Measurements from ENCODE around the gene SKP1.
A peak's percentile ranks its signal among the peaks of the same experiment; 100 is the strongest.
"Not testable (repeated sequence)": the region's sequence is repeated elsewhere in the genome, so short reads cannot be mapped to it uniquely, and the experiment has no call there.

SKP1 gene

DNA sequence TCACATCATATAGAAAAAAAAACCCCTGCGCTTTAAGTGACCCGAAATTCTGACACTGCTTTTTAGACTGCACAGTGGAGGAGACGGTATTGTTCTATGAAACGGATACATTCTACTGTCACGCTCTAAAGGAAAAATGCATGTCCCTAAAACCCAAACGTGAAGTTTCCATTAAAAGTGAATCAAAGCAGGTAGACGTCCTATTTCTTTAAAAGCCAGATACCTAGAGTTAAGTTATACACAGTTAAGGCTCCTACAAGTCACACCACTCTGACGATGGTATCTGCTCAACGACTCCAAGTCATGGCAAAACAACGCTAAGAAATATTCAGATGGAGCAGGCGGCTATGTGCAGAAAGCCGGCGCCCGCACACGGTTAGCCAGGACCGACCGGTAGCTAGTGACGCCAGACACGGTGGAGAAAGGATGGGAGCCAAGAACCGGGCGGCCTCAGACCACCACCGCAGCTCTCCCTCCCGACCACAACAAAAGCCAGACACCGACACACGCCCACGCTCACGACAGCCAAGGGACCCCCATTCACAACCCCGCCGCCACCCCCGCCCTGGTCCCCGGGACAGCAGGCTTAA is 734 bp downstream of the SKP1 start:
- DNase-seq = peak in 1 of 2 donors; percentile 46

DNA sequence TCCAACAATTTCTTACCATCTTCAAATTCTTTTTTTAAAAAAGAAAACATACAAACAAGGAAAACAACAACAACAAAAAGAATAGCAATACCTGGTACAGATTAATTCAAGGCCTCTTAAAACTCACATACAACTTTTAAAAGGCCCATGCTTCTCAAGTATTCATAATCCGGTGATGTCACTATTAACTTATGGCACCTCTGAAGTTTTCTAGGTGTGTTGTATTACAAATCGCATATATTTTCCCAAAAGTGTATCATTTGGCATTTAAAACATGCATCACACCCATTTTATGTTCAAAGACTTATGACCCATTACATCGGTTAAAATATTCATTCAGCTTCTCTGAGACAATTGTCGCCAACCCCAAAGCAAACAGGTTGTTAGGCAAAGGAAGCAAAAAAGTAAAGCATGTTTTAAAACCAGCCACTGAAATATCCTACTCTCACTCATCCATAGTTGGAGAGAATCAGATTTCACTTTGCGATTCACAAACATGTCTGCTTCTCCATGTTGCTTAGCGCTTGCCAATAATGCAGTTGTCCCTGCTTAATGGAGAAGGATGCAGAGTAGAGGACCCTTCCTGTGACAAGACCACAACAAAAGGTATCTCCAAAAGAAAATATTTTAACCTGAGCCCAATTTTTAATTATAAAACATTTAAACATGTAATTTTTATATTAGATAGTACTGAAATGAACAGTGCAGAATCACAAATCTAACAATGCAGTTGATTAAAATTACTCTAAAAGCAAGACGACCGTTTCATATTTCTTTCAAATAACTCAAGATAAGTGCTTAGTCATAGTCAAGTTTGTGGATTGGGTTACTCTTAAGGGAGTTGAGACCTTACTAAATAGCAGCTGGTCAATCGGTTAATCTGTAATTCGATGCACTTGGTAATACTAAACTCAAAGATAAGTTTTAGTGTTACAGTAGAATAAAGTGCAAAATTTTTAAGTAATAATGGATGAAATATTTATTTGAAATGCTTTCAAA is 1.6 kb downstream of the SKP1 start:
- DNase-seq = no peak

DNA sequence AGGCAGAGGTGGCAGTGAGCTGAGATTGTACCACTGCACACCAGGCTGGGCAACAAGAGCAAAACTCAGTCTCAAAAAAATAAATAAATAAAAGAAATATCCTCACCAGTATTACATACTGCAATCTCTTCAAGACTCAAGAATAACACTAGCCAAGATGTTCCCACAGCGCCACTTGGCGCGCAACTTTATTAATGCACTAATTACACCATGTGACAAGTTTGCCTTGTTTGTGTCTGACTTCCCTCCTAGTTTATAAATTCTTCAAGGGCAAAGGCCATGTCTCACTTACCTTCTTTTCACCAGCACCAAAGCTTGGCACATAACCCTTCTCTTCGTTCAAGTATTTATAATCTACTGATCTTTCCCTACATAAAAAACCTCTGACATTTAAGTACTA is 4.8 kb downstream of the SKP1 start:
- no peak for DNase-seq

DNA sequence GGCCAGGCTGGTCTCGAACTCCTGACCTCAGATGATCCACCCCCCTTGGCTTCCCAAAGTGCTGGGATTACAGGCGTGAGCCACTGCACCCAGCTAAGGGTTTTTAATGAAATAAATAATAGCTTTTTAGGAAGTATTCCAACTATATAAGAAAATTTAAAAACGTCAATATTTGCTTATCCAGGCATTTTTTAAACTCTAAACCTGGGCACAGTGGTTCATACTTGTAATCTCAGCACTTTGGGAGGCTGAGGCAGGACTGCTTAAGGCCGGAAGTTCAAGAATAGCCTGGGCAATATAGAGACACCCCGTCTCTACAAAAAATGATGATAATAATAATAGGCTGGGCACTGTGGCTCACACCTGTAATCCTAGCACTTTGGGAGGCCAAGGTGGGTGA is 14.2 kb downstream of the SKP1 start:
- no peak for DNase-seq

DNA sequence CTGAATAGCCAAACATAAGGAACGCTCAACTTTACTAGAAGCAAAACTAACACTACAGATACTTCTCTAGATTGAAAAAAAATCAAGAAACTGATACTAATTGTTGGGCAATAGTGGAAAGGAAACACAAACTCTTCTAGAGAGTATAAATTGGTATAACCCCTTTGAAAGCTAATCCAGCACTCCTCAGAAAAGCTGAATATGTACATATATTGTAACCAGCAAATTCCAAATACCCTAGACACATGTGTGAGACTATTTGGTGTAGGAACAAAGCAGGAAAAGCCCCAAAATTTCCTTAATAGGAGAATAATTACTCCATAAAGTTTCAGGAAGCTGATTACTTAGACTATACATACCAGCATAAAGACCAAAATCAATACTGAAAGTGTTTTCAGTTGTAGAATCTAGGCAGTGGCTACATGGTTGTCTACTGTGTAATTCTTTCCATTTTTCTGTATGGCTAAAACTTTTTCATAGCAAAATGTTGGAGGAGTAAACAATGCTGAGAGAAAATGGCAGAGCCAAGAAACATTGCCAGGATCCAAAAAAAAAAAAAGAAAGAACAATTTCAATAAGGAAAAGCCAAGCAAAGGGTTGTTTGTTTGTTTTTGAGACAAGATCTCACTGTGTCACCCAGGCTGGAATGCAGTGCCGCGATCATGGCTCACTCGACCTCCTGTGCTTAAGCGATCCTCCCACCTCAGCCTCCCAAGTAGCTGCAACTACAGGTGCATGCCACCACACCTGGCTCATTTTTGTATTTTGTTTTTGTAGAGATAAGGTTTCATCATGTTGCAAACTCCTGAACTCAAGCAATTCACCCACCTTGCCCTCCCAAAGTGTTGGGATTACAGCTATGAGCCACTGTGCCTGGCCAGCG is 15.0 kb downstream of the SKP1 start:
- DNase-seq = no peak

DNA sequence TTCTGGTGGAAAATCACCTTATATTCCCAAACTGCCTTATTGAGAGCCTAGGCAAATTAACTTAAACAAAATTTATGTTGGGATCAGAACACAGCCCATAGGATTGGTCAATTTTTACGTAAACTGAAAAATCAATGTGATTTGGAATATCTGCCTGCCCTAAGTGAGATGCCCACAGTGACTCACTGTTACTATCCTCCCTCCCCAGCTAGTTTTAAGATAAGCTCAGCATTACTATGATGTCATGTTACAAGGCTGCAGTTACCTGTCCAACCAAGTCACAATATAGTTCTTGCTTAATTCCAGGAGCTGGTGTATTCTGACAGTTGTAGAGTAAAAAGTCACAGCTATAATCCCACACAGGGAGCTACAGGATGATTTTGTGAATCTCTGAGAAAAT is 23.1 kb downstream of the SKP1 start:
- DNase-seq = no peak

DNA sequence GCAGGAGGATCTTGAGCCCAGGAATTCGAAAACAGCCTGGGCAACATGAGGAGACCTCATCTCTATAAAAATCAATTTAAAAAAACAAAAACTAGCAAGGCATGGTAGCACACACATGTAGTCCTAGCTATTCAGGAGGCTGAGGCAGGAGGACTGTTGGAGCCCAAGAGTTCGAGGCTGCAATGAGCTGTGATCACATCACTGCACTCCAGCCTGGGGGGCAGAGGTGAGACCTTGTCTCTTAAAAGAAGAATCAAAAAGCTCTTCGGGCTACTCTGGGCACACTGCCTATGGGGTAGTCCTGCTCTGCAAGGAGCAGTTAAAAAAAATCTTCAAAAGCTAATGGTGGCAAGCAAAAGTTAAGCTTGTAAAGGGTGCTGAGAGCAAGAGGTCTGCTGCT is 23.5 kb downstream of the SKP1 start:
- DNase-seq = no peak

DNA sequence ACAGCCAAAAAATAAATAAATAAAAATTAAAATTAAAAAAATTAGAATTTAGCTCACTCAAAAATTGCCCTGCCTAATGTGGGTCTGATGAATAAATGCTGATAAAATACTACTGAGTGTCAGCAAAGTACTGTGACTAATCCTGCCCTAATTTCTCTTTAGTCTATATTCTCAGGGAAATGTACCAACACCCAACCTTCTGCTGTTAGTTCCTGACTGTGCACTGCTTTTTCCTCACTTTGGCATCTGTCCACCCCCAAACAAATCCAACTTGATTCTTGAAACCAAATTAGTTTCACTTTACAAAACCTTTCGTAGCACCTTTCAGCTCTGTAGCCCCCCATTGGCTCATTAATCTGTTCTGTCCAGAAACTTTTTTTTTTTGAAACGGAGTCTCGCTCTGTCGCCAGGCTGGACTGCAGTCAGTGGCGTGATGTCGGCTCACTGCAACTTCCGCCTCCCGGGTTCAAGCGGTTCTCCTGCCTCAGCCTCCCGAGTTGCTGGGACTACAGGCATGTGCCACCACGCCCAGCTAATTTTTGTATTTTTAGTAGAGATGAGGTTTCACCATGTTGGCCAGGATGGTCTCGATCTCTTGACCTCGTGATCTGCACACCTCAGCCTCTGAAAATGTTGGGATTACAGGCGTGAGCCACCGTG is 24.4 kb downstream of the SKP1 start:
- not testable (repeated sequence) for DNase-seq

DNA sequence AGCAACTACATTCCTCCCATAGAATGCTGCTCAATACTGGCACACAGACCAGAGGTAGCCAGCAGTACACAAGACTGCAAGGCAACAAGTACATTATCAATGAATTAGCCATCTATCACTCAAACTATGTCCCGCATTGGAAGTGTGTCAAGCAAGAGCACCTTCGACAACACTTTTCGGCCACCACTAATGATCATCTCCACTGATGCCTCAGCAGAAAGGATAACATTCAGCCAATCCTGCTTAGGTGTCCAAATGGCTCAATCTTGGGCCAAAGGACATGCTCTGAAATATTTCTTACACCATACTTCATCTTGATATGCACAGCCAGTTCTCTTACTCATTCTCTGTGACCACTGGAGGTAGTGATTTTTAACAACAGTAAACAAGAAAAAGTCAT is 25.0 kb downstream of the SKP1 start:
- DNase-seq = no peak

DNA sequence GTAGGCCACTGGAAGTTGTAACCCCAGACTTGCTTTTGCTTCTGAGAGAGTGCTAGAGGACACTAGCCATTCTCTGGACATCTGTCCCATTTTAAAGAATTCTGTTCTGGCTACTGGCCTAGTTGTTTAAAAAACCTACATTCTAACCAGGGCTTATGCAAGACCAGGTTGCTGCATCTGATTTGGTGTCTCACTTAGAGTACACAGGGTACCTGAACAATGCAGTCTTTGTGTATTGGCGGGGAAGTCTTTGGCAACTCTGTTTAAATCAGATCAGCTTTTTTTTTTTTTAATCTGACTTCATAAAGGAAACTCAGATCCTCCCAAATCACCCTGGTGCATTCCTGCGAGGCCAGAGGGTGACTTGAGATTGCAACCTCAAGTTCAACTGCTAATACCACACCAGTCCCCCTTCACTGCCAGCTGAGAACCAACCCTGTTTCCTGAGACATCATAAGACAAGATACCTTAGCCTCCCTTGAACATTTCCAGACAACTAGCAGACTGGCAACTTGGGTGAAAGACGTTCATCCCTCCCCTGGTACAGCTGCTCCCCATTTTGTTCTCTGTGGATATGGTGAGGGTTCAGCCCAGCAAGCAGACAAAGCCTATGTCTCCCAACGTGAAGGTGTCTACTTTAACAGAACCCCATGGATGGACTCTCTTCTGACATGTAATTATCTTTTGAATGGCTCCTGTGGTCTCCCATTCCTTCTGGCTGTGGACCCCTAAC is 27.0 kb downstream of the SKP1 start:
- no peak for DNase-seq

DNA sequence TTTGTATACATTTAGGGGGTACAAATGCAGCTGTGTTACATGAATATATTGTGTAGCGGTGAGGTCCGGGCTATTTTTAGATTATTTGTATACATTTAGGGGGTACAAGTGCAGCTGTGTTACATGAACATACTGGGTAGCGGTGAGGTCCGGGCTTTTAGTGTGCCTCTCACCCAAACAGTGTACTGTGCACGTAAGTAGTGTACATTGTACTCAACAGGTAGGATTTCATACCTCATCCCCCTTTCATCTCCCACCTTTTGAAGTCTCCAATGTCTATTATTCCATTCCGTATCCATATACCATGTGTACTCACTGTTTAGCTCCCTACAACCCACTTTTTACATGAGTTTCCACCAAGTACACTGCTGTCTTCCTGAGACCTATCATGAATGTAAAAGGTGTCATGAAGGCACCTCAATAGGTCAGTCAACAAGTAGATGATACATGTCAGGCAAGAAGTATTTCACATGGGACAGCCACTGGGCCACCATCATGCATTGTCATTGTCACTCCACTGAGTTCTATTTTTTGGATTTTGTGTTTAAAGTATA is 27.7 kb downstream of the SKP1 start:
- no peak for DNase-seq

DNA sequence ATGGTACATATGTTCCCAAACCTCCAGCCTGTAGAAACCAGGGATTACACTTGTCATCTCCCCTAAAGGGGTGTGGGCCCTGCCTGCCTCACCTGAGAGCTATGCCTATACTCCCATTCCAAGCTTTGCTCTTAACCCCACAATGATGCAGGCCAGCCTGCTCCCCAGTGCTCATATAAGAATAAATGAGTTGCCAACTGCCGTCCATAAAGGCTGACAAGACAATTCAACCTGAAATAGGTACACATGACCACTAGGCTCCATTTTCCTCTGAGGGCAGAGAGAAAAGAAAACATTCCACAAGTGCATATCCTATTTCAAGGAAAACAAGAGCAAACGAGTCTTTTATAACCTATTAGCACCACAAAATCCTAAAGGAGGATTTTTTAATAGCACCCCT is 28.4 kb downstream of the SKP1 start:
- DNase-seq = no peak

DNA sequence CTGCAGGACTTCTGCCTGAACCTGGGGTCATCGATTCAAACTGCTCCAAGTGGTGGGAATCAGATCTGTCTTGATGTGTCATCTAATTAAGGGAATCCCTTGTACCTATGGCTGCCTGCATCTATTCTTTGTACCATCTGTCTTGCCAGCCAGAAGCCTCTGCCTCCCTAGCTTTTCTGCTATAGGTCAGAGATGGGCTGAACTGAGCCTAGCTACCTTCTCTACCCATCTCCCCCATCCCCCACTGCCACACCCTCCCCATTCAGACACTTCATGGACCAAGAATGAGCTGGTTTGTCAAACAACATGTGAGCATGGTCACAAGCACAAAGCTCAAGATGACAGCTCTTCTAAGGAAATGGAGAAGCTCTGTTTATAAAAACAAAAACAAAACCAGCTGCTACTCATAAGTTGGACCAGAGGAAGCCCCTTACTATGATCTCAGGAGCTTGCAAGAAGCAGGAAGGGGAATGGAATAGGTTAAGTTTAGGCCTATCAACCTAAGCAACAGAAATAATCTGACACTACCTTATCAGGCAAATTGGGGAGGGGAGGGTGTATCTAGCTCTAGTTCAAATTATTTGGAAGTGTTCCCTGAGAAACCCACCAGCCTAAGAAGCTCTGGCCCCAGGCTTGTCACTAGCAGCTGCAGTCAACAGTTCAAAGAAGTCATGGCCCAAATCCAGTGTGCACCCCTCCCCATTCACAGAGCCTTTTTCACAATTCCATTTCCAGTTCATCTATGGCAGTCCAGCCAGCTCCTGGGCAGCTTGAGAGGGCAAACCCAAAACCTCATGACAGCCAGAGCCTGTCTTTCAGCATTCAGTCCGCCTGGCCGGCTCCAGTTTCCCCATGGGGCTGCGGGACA is 29.9 kb downstream of the SKP1 start:
- DNase-seq = no peak

DNA sequence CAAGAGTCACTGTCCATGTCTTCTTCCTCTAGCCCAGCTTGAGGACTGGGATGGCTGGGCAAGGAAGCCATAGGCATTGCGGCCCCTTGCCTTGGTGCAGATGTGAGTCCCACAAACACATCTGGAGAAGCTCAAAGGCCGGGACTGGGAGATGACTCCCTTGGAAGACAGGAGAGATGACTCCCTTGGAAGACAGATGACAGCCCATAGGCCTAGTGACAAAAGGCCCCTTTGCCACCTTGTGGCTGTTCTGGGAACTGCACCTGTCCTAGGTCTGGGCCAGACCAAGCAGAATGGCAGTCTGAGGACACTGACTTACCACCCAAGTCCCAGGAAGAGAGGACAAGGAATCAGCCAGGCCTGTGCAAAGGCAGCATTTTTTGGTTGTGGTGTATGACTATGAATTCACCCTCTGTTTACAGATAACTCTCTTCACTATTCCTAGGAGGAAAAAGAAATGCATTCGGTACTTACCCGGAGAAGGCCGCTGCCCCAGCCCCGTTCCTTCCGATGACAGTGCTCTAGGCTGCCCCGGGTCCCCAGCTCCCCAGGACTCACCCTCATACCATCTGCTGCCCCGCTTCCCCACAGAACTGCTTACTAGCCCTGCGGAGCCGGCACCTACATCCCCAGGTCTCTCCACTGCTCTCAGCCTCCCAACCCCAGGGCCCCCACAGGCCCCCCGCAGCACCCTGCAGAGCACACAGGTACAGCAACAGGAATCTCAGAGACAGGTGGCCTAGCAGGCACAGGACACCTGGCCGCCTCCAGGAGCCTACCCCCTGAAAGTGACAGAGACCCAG is 30.8 kb downstream of the SKP1 start:
- DNase-seq = peak; percentile 69 to 88

DNA sequence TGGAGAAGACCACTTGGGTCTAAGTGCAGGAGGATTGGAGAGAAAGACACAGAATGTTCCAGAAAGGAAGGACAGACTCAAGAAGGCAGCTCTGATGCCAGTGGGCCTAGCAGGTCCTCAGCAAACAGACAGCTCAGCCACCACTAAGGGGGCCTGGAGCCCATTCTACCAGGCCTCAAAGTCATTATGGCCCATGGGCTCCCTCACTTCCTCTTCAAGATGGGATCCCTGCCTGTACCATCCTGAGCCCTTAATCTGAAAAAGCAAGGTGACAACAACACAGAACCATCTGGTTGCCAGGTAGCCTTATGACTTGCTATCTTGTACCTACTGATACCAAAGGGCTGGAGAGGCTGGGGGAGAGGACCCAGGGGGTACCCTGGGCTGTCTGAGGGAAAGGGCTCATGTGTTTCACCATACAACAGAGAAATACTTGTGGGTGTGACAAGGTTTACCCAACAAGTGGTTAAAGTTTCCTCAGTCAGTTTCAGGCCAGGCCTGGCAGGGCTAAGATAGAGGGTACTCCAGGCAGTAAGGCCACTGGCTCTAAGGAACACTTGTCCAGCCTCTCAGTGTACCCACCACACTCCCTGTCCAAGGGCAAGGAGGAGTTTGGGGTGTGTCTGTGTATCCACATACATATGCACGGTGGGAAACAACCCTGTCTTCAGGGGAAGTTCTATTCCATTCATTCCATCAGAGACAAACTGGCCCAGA is 31.6 kb downstream of the SKP1 start:
- DNase-seq = no peak

DNA sequence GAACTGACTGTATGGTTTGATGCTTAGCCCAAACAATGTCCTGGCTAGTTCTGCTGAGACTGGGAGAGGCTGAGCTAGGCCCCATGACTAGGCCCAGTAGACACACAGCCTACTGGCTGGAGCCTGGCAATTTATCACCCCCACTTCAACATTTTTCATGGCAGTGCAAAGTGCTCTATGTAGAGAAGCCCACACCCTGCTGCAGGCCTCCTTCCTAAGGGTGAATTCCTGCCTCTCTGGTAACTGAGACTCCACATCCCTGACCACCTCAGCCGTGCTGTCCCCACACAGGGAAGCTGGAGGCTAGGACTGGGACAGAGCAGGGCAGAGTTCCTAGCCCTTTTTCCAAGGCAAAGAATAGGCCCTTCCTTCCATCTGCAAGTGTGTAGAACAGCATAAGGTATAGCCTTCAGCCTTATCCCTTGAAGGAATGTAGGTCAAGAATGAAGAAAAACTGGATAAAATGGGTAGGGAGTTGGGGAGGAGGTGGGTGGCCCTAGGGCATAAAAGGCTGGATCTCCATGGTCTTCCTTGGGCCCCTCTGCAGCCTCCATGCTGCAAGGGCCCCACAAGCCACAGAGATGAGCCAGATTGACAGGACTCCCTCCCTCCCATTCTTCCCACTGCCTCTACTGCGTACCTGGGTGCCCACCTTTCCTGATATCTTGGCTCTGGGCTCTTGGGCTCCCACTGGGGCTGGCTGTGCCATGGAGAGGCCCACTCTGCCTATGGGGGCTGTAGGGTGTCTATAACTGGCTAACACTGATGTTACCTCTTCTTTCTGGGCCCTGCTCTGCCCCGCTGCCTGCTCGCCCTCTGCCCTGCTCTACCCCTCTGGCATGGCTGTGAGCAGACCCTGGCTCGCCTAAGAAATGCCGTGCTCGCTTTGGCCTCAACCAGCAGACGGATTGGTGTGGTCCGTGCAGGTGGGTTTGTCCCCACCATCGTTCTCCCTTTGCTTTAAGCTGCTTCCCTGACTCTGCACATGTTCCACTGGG is 32.5 kb downstream of the SKP1 start:
- DNase-seq = no peak

DNA sequence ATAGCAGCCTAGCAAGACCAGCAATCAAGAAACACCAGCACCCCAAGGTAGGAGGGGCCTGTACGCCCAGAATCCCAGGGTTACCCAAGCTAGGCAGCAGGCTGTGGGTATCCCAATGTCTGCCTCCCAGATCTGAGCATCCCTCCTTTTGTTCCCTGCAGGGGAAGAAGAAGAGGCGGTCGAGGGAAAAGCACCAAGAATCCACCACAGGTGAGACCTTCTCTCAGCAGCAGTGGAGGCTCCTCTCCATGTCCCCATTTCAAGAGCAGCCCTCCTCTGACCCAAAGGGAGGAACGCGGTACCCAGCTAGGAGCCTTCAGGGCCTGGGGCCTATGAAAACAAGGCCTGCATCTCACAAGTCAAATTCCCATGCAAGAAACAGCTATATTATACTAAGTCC is 33.3 kb downstream of the SKP1 start:
- no peak for DNase-seq

DNA sequence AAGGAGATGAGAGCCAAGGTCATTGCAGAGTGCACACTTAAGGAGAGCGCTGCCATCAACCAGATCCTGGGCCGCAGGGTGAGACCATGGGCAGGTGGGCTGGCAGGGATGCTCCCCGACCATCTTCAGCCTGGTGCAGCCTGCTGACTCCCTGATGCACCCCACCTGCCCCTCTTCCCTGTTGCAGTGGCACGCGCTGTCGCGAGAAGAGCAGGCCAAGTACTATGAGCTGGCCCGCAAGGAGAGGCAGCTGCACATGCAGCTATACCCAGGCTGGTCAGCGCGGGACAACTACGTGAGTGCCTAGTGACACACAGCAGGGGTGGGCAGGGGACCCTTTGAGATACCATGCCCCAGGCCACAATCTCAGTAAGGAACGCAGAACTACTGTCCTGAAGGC is 33.9 kb downstream of the SKP1 start:
- DNase-seq = no peak

Data from activated CD4-positive, alpha-beta T cell treated with anti-CD3 and anti-CD28 coated beads for 4 hours (primary cell).